ENCODE results near the gene PFDN1. TPM values are rescaled to one million over a fixed set of nuclear protein-coding genes. Genes with fewer than 3 reads are reported as not detected.
A peak's percentile ranks its signal among the peaks of the same experiment; 100 is the strongest.

Gene PFDN1
- total RNA-seq, 1 donor from 2014 or later: 57.9 TPM

- Mint-ChIP-seq H3K4me1 (peaks cover 20% of the 10 kb centered on the region), H3K36me3 (ENCODE audit: low read depth) (no peaks in the 10 kb centered on the region), H3K27ac (no peak overlapping the region), H3K27me3 (no peaks in the 10 kb centered on the region), H3K9me3 (peaks cover 4% of the 10 kb centered on the region), H3K4me3 (no peak overlapping the region)
- intact Hi-C loops (cut with micrococcal nuclease): no loop called here
- no peak for DNase-seq
Measured at GRCh38 chr5:140224658-140225057, 78.2 kb downstream of the PFDN1 start.

- H3K27ac Mint-ChIP-seq: no peak overlapping the region
- peaks cover 20% of the 10 kb centered on the region for H3K4me1 Mint-ChIP-seq
- intact Hi-C loops (cut with micrococcal nuclease): no loop called here
- no peak overlapping the region for H3K4me3 Mint-ChIP-seq
- no peaks in the 10 kb centered on the region for H3K27me3 Mint-ChIP-seq
- H3K9me3 Mint-ChIP-seq: peaks cover 4% of the 10 kb centered on the region
- no peak for DNase-seq
- no peaks in the 10 kb centered on the region for H3K36me3 Mint-ChIP-seq (ENCODE audit: low read depth)
Measured at GRCh38 chr5:140223567-140223966, 79.3 kb downstream of the PFDN1 start.

- intact Hi-C loops (cut with micrococcal nuclease): no loop called here
- H3K36me3 Mint-ChIP-seq (ENCODE audit: low read depth): no peaks in the 10 kb centered on the region
- peaks cover 4% of the 10 kb centered on the region for H3K9me3 Mint-ChIP-seq
- no peak overlapping the region for H3K27ac Mint-ChIP-seq
- H3K27me3 Mint-ChIP-seq: no peaks in the 10 kb centered on the region
- peaks cover 20% of the 10 kb centered on the region for H3K4me1 Mint-ChIP-seq
- H3K4me3 Mint-ChIP-seq: no peak overlapping the region
- no peak for DNase-seq
Measured at GRCh38 chr5:140222416-140222815, 80.5 kb downstream of the PFDN1 start.

GRCh38 chr5:140221697-140222223, 81.1 kb downstream of the PFDN1 start:
- Mint-ChIP-seq H3K27ac (peak overlapping the region; percentile 22), H3K36me3 (ENCODE audit: low read depth) (no peaks in the 10 kb centered on the region), H3K27me3 (no peaks in the 10 kb centered on the region), H3K9me3 (peaks cover 4% of the 10 kb centered on the region), H3K4me3 (peak overlapping the region; percentile 6), H3K4me1 (peaks cover 20% of the 10 kb centered on the region)
- intact Hi-C loops (cut with micrococcal nuclease): no loop called here
- no peak for DNase-seq

- no peak overlapping the region for H3K27ac Mint-ChIP-seq
- no peak overlapping the region for H3K4me3 Mint-ChIP-seq
- H3K27me3 Mint-ChIP-seq: no peaks in the 10 kb centered on the region
- no peak for DNase-seq
- H3K4me1 Mint-ChIP-seq: peaks cover 20% of the 10 kb centered on the region
- no peaks in the 10 kb centered on the region for H3K36me3 Mint-ChIP-seq (ENCODE audit: low read depth)
- intact Hi-C loops (cut with micrococcal nuclease): no loop called here
- H3K9me3 Mint-ChIP-seq: peaks cover 4% of the 10 kb centered on the region
Measured at GRCh38 chr5:140220698-140221064, 82.2 kb downstream of the PFDN1 start.

- Mint-ChIP-seq H3K4me1 (peaks cover 22% of the 10 kb centered on the region), H3K4me3 (no peak overlapping the region), H3K27me3 (no peaks in the 10 kb centered on the region), H3K36me3 (ENCODE audit: low read depth) (no peaks in the 10 kb centered on the region), H3K9me3 (peaks cover 4% of the 10 kb centered on the region), H3K27ac (no peak overlapping the region)
- intact Hi-C loops (cut with micrococcal nuclease): no loop called here
- DNase-seq: peak; percentile 52
Measured at GRCh38 chr5:140220032-140220697, 82.7 kb downstream of the PFDN1 start.

- peaks cover 4% of the 10 kb centered on the region for H3K9me3 Mint-ChIP-seq
- H3K27ac Mint-ChIP-seq: no peak overlapping the region
- intact Hi-C loops (cut with micrococcal nuclease): no loop called here
- H3K4me3 Mint-ChIP-seq: no peak overlapping the region
- no peaks in the 10 kb centered on the region for H3K36me3 Mint-ChIP-seq (ENCODE audit: low read depth)
- no peak for DNase-seq
- peaks cover 25% of the 10 kb centered on the region for H3K4me1 Mint-ChIP-seq
- no peaks in the 10 kb centered on the region for H3K27me3 Mint-ChIP-seq
Measured at GRCh38 chr5:140219068-140219991, 83.6 kb downstream of the PFDN1 start.

DNA sequence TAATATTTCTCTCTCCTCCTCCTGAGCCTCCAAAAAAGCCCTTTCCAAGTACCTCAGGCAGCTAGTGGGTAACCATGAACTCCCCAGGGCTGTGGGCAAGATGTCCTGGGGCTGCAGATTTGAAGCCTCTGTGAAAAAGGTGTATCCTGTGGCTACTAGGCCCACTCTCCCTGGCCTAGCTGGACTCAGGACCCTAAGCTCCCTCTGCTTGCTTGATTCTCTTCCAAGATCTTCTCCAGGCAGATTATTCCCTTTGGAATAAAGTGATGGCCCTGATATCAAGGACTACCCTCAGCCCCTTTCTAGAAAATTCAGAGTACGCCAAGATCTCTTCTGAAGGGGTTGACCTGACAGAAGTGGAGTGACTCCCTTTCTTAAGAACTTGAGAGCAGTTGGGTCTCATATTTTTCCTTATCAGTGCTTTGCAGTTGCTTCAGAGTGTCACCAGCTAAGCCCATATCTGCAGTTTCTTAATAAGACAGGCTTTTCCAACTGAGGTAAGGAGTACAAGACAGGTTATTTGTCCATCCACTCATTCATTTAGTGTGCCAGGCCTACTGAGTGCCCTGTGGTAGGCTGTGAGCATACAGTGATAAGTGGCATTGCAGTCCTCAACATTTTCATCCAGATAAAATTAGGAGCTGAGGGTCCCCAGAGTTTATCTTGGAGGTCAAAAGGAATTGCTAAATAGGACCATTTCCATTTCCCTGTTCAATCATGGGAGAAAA, 85.4 kb downstream of the PFDN1 start:
- Mint-ChIP-seq H3K27me3 (no peaks in the 10 kb centered on the region), H3K36me3 (ENCODE audit: low read depth) (no peaks in the 10 kb centered on the region), H3K4me1 (peaks cover 25% of the 10 kb centered on the region), H3K9me3 (peaks cover 4% of the 10 kb centered on the region), H3K4me3 (no peak overlapping the region), H3K27ac (no peak overlapping the region)
- intact Hi-C loops (cut with micrococcal nuclease): no loop called here
- no peak for DNase-seq

DNA sequence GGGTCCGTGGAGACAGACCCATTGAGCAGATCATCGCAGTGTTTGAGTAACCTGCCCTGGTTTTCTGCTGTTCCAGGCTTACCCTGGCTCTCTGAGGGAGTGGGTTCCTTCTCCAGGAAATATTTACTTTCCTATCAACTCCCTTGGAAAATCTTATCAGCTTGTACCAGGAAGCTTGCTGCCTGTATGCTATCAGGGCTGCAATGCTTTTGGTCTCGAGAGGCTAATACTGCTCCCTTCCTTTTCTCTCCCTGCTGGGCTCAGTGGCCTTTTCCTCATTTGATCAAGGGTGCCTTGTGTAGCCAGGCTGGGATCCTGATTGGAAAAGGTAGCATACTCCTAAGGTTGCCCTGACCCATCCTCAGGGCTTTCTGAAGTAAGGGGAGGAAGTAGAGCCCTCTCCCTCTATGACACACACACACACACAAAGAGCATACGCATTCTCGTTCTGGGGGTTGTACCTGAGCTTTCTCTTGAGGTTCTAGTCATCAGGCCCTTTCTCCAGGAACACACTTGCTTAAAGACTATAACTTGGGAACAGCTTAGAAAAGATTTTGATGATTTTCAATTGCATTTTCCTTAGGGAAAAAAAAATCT, 86.3 kb downstream of the PFDN1 start:
- Mint-ChIP-seq H3K9me3 (peaks cover 4% of the 10 kb centered on the region), H3K27ac (no peak overlapping the region), H3K4me3 (no peak overlapping the region), H3K36me3 (ENCODE audit: low read depth) (no peaks in the 10 kb centered on the region), H3K4me1 (peaks cover 18% of the 10 kb centered on the region), H3K27me3 (no peaks in the 10 kb centered on the region)
- intact Hi-C loops (cut with micrococcal nuclease): no loop called here
- no peak for DNase-seq

DNA sequence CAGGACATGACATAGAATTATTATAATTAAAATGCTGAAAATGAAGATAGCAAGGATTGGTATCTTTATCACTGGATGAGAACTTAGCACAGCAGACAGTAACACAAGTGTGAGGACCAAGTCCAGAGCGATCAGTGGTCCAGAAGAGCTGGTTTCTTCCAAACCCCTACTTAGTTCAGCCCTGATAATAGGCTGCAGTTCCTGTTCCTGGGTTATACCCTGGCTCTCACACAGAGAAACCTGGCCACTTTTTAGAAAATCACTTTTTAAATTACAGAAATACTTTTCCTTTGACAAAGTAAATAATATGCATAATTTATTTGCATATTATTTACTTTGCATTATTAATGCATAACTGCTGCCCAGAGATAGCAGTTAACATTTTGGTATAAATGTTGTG, 87.6 kb downstream of the PFDN1 start:
- no peak overlapping the region for H3K27ac Mint-ChIP-seq
- no peaks in the 10 kb centered on the region for H3K27me3 Mint-ChIP-seq
- DNase-seq: no peak
- no peaks in the 10 kb centered on the region for H3K36me3 Mint-ChIP-seq (ENCODE audit: low read depth)
- H3K4me3 Mint-ChIP-seq: no peak overlapping the region
- intact Hi-C loops (cut with micrococcal nuclease): no loop called here
- peaks cover 10% of the 10 kb centered on the region for H3K4me1 Mint-ChIP-seq
- no peaks in the 10 kb centered on the region for H3K9me3 Mint-ChIP-seq

- intact Hi-C loops (cut with micrococcal nuclease): no loop called here
- DNase-seq: no peak
- H3K4me1 Mint-ChIP-seq: peaks cover 6% of the 10 kb centered on the region
- no peaks in the 10 kb centered on the region for H3K36me3 Mint-ChIP-seq (ENCODE audit: low read depth)
- H3K27ac Mint-ChIP-seq: no peak overlapping the region
- no peaks in the 10 kb centered on the region for H3K9me3 Mint-ChIP-seq
- no peak overlapping the region for H3K4me3 Mint-ChIP-seq
- H3K27me3 Mint-ChIP-seq: no peaks in the 10 kb centered on the region
Measured at GRCh38 chr5:140214831-140215230, 88.1 kb downstream of the PFDN1 start.

- DNase-seq: no peak
- Mint-ChIP-seq H3K27ac (no peak overlapping the region), H3K27me3 (no peaks in the 10 kb centered on the region), H3K36me3 (ENCODE audit: low read depth) (no peaks in the 10 kb centered on the region), H3K9me3 (no peaks in the 10 kb centered on the region), H3K4me1 (peaks cover 5% of the 10 kb centered on the region), H3K4me3 (no peak overlapping the region)
- intact Hi-C loops (cut with micrococcal nuclease): no loop called here
Measured at GRCh38 chr5:140213370-140213983, 89.4 kb downstream of the PFDN1 start.

- no peaks in the 10 kb centered on the region for H3K27me3 Mint-ChIP-seq
- H3K4me1 Mint-ChIP-seq: peaks cover 6% of the 10 kb centered on the region
- no peak overlapping the region for H3K27ac Mint-ChIP-seq
Measured at GRCh38 chr5:140208065-140208464, 94.8 kb downstream of the PFDN1 start.

More at GRCh38 chr5:140208065-140208464, 94.8 kb downstream of the PFDN1 start:
- no peak for DNase-seq
- Mint-ChIP-seq H3K4me3 (no peak overlapping the region), H3K9me3 (no peaks in the 10 kb centered on the region), H3K36me3 (ENCODE audit: low read depth) (no peaks in the 10 kb centered on the region)
- intact Hi-C loops (cut with micrococcal nuclease): no loop called here

Data from activated CD4-positive, alpha-beta T cell treated with anti-CD3 and anti-CD28 coated beads, Interleukin-2, amount 10 ng/mL, durations not matched to agents 24 days and 14 days (primary cell).